Measurements from ENCODE around the gene ZWILCH.
"Not testable (repeated sequence)": the region's sequence is repeated elsewhere in the genome, so short reads cannot be mapped to it uniquely, and the experiment has no call there.

The ZWILCH gene

GRCh38 chr15:66504563-66505429 is at the start of gene ZWILCH, which contains the start of gene RPL4:
ZWILCH (plus strand) TSS chr15:66505326; CDS start chr15:66505339, 13 bp downstream.
RPL4 (minus strand) TSS chr15:66504855; CDS start chr15:66504790, 65 bp downstream.
- DNase-seq (ENCODE audit: low read depth in 3 of 3), result peak; percentile 56 to 67 (median 67)

GRCh38 chr15:66456211-66456610 is 48.9 kb upstream of the ZWILCH start:
- DNase-seq (ENCODE audit: low read depth in 3 of 3), result no peak

GRCh38 chr15:66459818-66460615 is 45.1 kb upstream of the ZWILCH start:
- no peak for DNase-seq (ENCODE audit: low read depth in 3 of 3)

- DNase-seq (ENCODE audit: low read depth in 3 of 3), result not testable (repeated sequence)
Measured at GRCh38 chr15:66461294-66461693, 43.8 kb upstream of the ZWILCH start.

- DNase-seq (ENCODE audit: low read depth in 3 of 3), result no peak
Measured at GRCh38 chr15:66461917-66462316, 43.2 kb upstream of the ZWILCH start.

- no peak for DNase-seq (ENCODE audit: low read depth in 3 of 3)
Measured at GRCh38 chr15:66462627-66463026, 42.5 kb upstream of the ZWILCH start.

GRCh38 chr15:66465294-66465693 is 39.8 kb upstream of the ZWILCH start:
- not testable (repeated sequence) for DNase-seq (ENCODE audit: low read depth in 3 of 3)

- not testable (repeated sequence) for DNase-seq (ENCODE audit: low read depth in 3 of 3)
Measured at GRCh38 chr15:66467162-66468040, 37.7 kb upstream of the ZWILCH start.

GRCh38 chr15:66470825-66471224 is 34.3 kb upstream of the ZWILCH start:
- DNase-seq (ENCODE audit: low read depth in 3 of 3), result not testable (repeated sequence)

- no peak for DNase-seq (ENCODE audit: low read depth in 3 of 3)
Measured at GRCh38 chr15:66472176-66472999, 32.7 kb upstream of the ZWILCH start.

- DNase-seq (ENCODE audit: low read depth in 3 of 3), result no peak
Measured at GRCh38 chr15:66474135-66474534, 31.0 kb upstream of the ZWILCH start.

- no peak for DNase-seq (ENCODE audit: low read depth in 3 of 3)
Measured at GRCh38 chr15:66474963-66475362, 30.2 kb upstream of the ZWILCH start.

- DNase-seq (ENCODE audit: low read depth in 3 of 3), result no peak
Measured at GRCh38 chr15:66476535-66476934, 28.6 kb upstream of the ZWILCH start.

GRCh38 chr15:66477011-66477410 is 28.1 kb upstream of the ZWILCH start:
- DNase-seq (ENCODE audit: low read depth in 3 of 3), result no peak

- DNase-seq (ENCODE audit: low read depth in 3 of 3), result no peak
Measured at GRCh38 chr15:66480267-66480666, 24.9 kb upstream of the ZWILCH start.

GRCh38 chr15:66481107-66481856 is 23.8 kb upstream of the ZWILCH start:
- DNase-seq (ENCODE audit: low read depth in 3 of 3), result no peak

GRCh38 chr15:66482539-66482938 is 22.6 kb upstream of the ZWILCH start:
- no peak for DNase-seq (ENCODE audit: low read depth in 3 of 3)

GRCh38 chr15:66483131-66483566 is 22.0 kb upstream of the ZWILCH start:
- DNase-seq (ENCODE audit: low read depth in 3 of 3), result no peak

- DNase-seq (ENCODE audit: low read depth in 3 of 3), result no peak
Measured at GRCh38 chr15:66484539-66485112, 20.5 kb upstream of the ZWILCH start.

- DNase-seq (ENCODE audit: low read depth in 3 of 3), result no peak
Measured at GRCh38 chr15:66486887-66487286, 18.2 kb upstream of the ZWILCH start.
